PFSK-1 (cell line): ENCODE results near the gene MYOZ3. TPM values are rescaled to one million over a fixed set of nuclear protein-coding genes. Genes with fewer than 3 reads are reported as not detected.

ENCODE experiments used
- FOXP2 ChIP-seq: optimal IDR thresholded peaks from 2 replicates; pipeline ENCODE3; 2011; ENCODE audit warnings: borderline replicate concordance, control low read depth, inconsistent platforms; ENCODE audit not compliant: insufficient read depth; ENCODE audit errors: extremely low read length, extremely low read depth
- POLR2AphosphoS5 ChIP-seq: IDR thresholded peaks from 2 replicates; pipeline ENCODE4 v1.6.1; 2012; ENCODE audit warnings: low read depth, mild to moderate bottlenecking, control low read depth, low read length, moderate library complexity
- REST ChIP-seq, 2 experiments: IDR thresholded peaks; 2 replicates each; pipeline versions ENCODE4 v1.6.1 to v1.8.0; 2011 to 2012; ENCODE audit warnings: low read depth in 2 of 2, low read length in 2 of 2, control low read depth in 1 of 2, inconsistent platforms in 1 of 2, mild to moderate bottlenecking in 1 of 2, moderate library complexity in 1 of 2; ENCODE audit not compliant: insufficient read depth in 1 of 2
- SIN3A ChIP-seq: IDR thresholded peaks from 2 replicates; pipeline ENCODE4 v1.6.1; 2012; ENCODE audit warnings: mild to moderate bottlenecking, low read length, moderate library complexity, borderline replicate concordance; ENCODE audit not compliant: insufficient read depth
- TAF1 ChIP-seq: IDR thresholded peaks from 2 replicates; pipeline ENCODE4 v1.6.1; 2012; ENCODE audit warnings: low read length, control low read depth, borderline replicate concordance; ENCODE audit not compliant: insufficient read depth
- polyA plus RNA-seq: library from polyadenylated mRNA; unstranded; fragments of >200 nt; gene quantifications from one replicate; pipeline ENCODE4 v1.2.1, GENCODE V29; 2012; ENCODE audit warnings: low read depth, missing spikeins; ENCODE audit not compliant: insufficient read length

Gene MYOZ3
- 0.16 TPM for polyA plus RNA-seq

GRCh38 chr5:150661086-150661485 lies at the start of gene MYOZ3:
Gene MYOZ3, plus strand, starts transcription at chr5:150661251. Its CDS starts 1,691 bp downstream, at chr5:150662942.
- TF ChIP-seq REST (IDR thresholded peaks at IDR 0.05; ENCODE audit: insufficient read depth in 1 of 2, low read depth in 2 of 2, low read length in 2 of 2), result no peak
- no peak for TF ChIP-seq SIN3A
- TF ChIP-seq FOXP2, result no peak
- no peak for TF ChIP-seq POLR2AphosphoS5
- no peak for TF ChIP-seq TAF1

- TF ChIP-seq FOXP2 (no peak), SIN3A (no peak), POLR2AphosphoS5 (no peak), REST (IDR thresholded peaks at IDR 0.05; ENCODE audit: insufficient read depth in 1 of 2, low read depth in 2 of 2, low read length in 2 of 2) (no peak), TAF1 (no peak)
Observed at GRCh38 chr5:150612405-150612804, 48.6 kb upstream of the MYOZ3 start.

GRCh38 chr5:150612905-150613670 lies 48.0 kb upstream of the MYOZ3 start:
- TF ChIP-seq REST (IDR thresholded peaks at IDR 0.05; ENCODE audit: insufficient read depth in 1 of 2, low read depth in 2 of 2, low read length in 2 of 2), result no peak
- no peak for TF ChIP-seq POLR2AphosphoS5
- no peak for TF ChIP-seq TAF1
- no peak for TF ChIP-seq FOXP2
- TF ChIP-seq SIN3A, result no peak

GRCh38 chr5:150613991-150614660 lies 46.9 kb upstream of the MYOZ3 start:
- TF ChIP-seq FOXP2, result no peak

GRCh38 chr5:150614661-150615060 lies 46.4 kb upstream of the MYOZ3 start:
- TF ChIP-seq SIN3A (no peak), FOXP2 (no peak), REST (IDR thresholded peaks at IDR 0.05; ENCODE audit: insufficient read depth in 1 of 2, low read depth in 2 of 2, low read length in 2 of 2) (no peak), POLR2AphosphoS5 (no peak), TAF1 (no peak)
